Suprapubic skin (tissue), 3 donors: ENCODE results near the gene ZNF296.
"Not testable (repeated sequence)": the region's sequence is repeated elsewhere in the genome, so short reads cannot be mapped to it uniquely, and the experiment has no call there.

Experiments
- CTCF ChIP-seq, 2 donors: fragments of 200-600 bp in 1 of 2; fragments of 450-650 bp in 1 of 2; sonication (generic) in 1 of 2; IDR thresholded peaks; one replicate each; pipeline ENCODE4 v1.5.1; 2016 to 2019; ENCODE audit warnings: antibody characterized with exemption in 2 of 2, mild to moderate bottlenecking in 1 of 2, moderate library complexity in 1 of 2
- POLR2A ChIP-seq, 2 donors: fragments of 450-650 bp; IDR thresholded peaks; one replicate each; pipeline ENCODE4 v1.6.1; 2017; ENCODE audit warnings: antibody characterized with exemption in 2 of 2, mild to moderate bottlenecking in 2 of 2, moderate library complexity in 2 of 2

GRCh38 chr19:45106363-45106762 lies 30.1 kb upstream of the ZNF296 start:
- TF ChIP-seq CTCF, POLR2A (IDR thresholded peaks at IDR 0.05): not testable (repeated sequence)
